ENCODE results near the gene ANKRD6.

Gene ANKRD6

DNA sequence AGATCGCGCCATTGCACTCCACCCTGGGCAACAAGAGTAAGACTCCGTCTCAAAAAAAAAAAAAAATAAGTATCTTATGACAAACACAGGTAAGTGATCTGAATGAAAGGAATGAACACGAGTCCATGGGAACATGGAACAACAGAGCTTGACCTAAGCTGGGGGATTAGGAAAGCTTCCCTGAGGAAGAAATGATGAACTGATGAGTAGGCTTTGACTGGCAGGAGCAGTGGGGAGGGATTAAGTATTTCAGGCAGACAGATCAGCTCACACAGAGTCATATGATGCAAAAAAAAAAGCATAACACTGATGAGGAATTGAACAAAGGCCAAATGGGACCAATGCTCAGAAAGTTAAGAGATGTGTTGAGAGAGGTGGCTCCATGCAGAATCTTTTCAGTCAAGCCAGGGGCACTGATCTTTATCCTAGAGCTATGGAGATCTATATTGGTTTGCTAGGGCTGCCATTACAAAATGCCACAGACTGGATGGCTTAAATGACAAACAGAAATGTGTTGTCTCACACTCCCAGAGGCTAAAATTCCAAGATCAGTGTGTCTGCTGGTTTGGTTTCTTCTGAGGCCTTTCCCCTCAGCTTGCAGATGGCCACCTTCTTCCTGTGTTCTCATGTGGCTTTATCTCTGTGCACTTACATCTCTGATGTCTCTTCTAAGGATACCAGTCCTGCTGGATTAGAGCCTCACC lies 85.6 kb downstream of the ANKRD6 start:
- DNase-seq = no peak

DNA sequence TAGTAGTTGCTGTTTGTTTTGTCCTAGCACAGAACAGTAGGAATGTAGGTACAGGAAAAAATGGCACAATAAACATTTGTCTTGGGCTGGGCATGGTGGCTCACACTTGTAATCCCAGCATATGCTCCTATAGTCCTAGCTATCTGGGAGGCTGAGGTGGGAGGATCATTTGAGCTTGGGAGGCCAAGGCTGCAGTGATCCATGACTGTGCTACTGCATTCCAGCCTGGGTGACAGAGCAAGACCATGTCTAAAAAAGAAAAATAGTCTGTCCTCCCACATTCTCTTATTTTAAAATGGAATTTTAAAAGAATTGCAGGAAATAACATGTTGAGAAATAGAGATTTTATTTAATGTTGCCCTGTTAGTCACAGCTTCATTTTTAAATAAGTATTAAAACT lies 87.8 kb downstream of the ANKRD6 start:
- no peak for DNase-seq

DNA sequence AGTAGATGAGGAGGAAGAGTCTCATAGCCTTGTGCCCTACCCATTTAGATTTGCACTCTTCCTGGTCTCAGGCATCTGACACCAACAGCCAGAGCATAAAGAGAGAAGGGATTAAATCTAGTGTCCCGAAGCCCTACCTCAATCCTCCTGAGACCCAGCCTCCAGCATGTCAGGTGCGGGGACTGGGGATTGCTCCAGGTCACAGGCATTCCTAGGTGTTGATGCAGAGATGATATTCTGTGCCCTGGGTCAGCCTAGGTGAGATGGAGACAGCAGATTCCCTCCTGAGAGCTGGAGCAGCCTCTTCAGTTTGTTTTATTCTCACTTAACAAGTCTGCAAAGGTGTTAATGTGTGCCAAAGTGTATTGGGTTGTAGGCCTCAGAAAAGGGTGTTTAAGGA lies 89.8 kb downstream of the ANKRD6 start:
- no peak for DNase-seq

DNA sequence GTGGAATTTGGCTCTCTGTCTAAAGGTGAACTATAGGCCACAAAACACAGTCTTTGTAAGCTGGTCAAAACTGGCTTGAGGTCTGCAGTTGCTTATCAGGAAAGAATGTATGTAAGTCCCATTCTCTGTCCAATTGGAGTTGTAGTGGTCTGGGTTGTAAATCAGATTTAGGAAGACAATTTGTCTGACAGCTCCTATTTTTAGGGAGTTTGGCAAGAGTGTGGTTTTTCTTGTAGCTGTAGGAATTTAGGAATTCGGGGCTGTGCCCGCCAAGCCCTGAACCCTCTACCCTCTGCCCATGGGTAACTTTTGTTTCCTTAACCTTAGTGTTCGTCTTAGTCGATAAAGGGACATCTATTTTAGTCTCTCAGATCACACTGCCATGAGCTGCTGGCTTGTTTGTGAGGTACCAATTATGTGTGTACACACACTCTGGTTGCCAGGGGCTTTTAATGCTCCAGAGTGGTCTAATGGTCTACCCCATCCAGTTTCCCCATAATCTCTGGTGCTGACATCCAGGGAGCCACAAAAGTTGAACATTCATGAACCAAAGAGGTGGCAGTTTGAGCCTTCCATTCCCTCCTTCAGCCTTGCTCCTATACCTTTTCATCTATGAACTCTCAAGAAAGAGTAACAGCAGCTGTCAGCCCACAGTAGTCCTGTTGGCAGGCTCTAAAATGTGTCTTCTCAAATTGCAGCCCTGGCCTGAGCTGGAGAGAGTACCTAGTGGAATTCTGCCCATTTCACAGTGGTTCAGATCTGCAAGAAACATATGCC lies 93.0 kb downstream of the ANKRD6 start:
- no peak for DNase-seq

DNA sequence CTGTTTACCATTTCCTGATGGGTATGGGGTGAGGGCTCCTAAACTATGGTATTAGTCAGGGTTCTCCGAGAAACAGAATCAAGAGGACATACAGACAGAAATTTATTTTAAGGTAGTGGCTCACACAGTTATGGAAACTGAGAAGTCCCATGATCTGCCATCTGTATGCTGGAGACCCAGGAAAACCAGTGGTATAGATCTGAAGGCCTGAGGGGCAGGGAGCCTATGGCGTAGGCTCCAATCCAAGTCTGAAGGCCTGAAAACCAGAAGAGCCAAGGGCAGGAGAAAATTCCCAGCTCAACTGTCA lies 93.6 kb downstream of the ANKRD6 start:
- no peak for DNase-seq

DNA sequence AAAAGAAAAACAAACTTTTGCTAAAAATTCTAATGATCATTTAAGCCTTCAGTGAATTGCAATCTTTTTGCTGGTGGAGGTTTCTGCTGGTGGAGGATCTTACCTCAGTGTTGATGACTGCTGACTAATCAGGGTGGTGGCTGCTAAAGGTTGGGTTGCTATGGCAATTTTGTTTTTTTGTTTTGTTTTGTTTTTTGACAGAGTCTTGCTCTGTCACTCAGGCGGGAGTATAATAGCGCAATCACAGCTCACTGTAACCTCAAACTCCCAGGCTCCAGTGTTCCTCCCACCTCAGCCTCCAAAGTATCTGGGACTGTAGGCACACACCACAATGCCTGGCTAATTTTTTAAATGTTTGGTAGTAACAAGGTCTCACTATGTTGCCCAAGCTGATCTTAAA lies 94.7 kb downstream of the ANKRD6 start:
- no peak for DNase-seq

DNA sequence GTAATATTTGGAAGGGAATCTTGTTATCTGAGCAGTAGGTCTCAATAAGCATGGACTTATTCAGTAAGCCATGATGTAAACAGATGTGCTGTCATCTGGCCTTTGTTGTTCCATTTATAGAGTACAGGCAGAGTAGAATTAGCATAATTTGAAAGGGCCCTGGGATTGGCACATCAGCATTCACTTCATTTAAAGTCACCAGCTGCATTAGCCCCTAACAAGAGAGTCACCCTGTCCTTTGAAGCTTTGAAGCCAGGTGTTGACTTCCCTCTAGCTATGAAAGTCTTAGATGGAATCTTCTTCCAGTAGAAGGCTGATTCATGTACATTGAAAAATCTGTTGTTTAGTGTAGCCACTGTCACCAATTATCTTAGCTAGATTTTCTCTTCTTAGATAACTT lies 95.9 kb downstream of the ANKRD6 start:
- DNase-seq = no peak

DNA sequence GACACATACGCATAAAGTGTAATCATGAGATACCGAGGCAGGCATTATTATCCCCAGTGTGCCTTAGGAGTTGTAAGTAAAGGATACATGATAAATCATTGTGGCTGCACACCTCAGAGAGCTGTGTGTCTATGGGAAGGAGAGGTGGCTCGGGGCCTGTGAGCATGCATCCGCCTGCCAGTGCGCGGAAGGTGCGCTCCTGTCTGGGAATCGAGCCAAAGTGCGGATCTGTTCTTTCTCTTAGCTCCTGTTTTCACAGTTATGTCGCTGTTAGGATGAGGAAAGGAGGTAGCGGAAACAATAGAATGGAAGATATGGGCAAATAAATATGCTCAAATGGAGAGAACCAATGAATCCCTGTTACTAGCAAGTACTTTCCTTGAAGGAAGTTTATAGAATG lies 98.0 kb downstream of the ANKRD6 start:
- DNase-seq = peak; percentile 32

DNA sequence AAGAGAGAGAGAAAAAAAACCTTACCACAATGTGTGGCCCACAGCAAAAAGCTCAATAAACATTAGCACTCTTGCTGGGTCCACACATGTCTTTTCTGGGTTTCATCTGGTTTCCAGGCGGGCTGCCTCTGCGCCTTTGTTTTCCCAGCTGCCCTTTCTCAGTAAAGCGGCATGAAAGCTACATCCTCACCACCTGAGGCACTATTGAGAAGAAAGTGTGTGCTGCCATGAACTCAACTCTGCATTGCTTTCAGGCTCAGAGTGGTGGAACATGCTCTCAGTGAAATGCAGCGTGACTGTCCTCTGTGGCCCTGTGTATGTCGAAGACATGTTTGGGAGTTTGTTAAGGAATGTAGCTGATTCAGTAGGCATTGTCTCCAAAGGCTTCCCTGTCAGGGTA lies 103.3 kb downstream of the ANKRD6 start:
- no peak for DNase-seq

DNA sequence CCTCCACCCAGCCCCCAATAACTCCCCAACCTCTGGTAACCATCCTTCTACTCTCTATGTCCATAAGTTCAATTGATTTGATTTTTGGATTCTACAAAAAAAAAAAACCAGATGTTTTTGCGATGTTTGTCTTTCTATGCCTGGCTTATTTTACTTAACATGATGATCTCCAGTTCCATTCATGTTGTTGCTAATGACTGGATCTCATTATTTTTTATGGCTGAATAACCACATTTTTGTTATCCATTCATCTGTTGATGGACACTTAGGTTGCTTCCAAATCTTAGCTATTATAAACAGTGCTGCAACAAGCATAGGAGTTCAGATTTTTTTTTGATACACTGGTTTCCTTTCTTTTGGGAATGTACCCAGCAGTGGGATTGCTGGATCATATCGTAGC lies 106.8 kb downstream of the ANKRD6 start:
- DNase-seq = no peak

DNA sequence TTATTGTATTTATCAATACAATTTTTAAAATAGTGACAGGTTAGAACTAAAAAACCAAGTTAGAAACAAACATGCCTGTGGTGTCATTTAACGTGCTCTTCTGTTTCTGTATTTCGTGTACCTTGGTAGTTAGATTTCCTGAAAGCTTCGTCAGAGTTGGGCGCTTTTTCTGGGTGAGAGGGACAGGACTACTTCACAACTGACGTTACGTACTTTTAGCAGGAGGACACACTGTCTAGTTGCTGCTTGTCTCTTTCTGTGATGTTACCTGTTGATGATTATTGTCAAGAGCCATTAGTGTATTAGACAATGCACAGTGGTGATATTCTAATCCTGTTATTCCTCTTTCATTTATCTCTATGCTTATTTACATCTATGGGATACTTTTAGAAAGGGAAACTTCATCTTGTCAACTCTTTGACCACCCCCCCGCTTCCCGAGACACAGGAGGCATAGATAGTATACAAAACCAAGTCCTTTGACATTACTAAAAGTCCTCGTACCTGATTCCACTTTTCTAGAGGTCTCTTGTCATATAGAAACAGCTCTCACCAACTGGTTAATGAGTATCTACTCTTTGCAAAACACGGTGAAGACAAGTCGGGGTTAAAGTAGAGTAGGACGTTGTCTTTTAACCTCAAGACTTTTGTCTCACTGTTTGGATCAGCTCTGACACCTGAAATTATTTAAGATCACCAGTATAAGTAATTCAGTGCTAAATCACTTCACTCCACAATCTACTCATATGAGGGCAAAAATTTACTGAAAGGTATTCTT lies 109.3 kb downstream of the ANKRD6 start:
- DNase-seq = no peak

DNA sequence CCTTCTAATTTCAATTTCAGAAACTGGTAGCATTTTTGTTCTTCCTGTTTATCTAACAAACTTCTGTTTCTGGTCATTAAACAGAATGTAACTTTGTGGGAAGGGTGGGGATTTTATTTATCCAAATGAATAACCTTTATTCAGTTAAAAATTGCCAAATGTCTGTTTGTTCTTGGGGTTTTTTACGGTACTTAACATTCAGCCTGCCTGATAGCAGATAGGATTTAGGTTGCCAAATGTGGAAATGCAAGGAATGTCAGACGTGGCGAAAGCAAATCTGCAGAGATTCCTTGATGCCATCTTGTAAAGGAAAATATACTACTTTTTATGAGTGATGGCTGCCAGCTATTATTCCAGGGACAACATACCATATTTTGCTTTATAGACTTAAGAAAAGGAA lies 109.9 kb downstream of the ANKRD6 start:
- DNase-seq = no peak

DNA sequence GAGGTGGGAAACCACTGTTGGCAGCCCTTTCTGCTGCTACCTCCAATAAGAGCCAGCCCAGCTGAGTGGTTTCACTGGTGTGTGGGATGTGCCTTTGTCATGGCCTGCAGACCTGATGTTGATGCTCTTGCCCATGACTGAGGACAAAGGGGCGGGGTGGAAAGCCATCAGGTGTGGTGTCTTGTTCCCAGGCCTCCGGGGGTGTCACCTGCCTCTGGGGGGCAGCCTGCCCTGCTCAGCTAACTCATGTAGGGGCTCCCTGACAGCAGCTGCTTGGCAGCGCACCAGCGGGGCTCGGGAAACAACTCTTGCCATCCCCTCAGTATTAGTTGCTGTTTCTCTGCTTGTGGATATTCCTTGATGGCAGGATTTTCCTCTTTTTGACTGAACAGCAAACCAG lies 114.3 kb downstream of the ANKRD6 start:
- no peak for DNase-seq

DNA sequence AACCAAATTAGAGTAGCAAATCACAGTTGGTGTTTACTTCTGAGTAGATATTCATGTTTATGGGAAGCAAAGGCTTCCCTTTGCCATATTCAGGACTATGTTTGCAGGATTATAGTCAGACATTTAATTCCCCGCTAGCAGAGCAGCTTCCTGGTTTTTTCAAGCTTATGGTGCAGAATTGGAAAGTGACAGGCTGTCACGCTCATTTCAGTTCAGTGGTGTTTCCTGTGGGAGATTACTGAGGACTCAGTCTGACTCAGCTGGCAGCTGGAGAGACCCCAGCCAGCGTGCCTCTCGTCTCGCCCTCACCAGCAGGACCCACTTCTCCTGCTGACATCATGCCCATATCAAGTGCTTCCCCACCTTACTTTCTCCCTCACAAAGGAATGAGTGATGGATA lies 120.5 kb downstream of the ANKRD6 start:
- no peak for DNase-seq

DNA sequence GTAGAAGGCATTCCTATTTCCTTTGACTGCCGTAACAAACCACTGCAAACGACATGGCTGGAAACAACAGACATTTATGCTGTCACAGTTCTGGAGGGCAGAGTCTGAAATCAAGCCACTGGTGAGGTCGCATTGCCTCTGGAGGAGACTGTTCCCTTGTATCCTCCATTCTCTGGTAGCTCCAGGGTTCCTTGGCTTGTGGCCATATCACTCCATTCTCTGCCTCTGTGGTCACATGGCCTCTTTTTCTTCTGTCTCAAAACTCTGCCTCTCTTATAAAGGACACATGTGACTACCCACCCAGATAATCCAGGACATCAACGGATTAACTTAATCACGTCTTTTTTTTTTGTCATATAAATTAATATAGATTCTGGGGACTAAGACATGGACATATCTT lies 121.2 kb downstream of the ANKRD6 start:
- no peak for DNase-seq

DNA sequence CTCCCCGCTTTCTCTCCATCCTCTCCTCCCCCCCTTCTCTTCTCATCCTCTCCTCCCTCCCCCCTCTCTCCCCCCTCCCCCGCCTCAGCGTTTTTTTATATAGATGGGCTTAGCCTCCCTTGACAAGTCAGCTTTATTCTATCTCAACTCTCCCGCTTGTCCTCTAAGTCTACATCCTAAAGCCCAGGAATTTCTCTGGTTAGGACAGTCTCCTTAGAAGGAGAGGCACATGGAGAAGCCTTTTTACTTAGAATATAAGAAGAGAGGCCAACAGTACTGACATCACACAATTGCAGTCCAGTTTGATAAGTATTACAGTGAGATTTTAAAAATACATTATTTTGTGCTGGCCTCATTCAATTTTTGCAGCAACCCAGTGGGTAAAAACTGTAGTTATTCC lies 122.1 kb downstream of the ANKRD6 start:
- no peak for DNase-seq

DNA sequence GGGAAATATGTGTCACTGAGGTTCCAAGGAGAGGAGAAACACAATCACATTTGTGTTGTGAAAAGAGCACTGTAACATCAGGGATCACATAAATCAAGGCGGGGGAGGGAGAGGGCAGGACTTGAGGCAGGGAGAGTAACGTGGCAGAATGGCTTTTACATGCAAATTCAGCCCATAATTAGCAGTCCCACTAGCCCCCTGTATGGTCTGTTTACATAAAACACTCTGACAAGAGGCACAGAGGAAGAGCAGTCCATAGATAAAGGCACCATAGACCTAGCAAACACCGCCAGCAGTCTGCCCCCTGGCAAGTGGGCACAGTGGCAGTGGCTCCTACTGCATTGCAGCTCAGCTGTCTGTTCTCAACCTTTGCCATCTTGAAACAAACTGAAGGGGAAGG lies 122.9 kb downstream of the ANKRD6 start:
- no peak for DNase-seq

DNA sequence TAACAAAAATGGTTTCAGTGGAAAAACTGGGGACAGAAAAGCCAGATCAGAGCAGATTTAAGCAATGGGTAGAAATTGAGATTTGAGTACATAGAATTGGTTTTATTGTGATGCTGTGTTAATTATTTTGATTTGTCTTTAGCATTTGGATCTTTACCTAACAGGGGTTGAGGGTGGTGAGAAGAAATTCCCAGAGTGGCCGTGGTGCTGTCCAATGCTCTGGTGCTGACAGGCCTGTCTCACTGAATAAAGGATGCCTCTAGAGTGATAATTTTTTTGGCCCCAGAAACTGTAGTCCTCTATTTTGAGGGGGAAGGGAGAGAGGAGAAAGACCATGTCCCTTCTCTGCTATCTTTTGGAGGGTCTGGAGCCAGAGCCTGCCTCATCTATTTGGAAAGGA lies 126.5 kb downstream of the ANKRD6 start:
- DNase-seq = no peak

DNA sequence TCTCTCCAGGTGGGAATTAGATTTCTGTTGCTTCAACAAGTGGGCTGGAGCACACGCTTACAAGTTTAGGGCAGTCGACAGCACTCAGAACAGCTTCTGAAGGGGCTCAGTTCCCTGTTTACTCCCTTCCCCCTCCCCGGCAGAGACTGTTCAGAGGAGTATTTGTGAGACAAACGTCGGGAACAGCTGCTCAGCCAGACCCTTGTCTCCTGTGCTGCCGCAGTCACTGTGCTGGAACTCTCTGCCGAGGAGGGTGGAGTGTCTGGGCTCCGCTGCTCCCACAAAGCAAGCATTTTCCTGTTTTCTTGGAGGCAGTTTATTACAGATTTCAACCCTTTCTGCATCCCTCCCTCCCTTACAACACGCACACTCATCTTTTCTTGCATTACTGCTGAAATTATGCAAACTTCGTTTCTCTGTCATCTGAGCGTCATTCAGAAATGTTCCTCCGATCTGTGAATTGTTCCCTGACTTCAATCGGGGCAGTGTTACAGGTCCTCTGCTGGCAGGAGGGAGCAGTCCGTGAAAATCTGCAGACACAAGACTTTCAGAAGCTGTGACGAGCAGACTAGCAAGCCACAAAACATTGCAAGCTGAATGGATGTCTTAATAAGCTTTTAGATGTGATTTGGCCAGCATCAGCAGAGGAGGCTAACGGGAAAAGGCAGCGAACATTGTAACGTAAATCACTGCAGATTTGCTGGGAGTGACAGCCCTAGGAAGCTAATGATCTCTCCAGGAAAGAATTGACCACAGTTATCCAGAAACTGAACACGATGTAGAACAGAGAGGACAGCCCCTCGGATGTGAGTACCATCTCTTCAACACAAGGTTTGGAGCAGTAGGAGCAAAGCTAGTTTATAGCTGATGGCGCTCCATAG lies 129.4 kb downstream of the ANKRD6 start:
- no peak for DNase-seq

DNA sequence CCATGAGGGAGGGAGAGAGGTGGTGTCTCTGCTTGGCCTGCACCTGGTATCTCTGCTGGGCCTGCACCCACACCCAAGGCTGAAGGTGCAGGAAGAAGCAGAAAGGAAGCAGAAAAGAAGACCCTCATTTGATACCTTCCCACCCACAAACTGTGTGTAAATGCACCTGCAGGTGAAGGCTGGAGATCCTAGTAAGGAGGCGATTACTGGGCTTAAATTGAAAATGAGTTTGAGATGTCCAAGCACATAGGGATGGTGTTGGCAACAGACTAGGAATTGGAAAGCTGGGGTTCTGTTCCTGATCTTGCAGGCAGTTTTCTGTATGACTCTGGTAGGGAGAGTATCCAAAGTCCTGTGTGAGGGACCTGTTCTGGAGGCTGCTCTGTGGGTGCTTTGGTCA lies 130.9 kb downstream of the ANKRD6 start:
- DNase-seq = no peak

DNA sequence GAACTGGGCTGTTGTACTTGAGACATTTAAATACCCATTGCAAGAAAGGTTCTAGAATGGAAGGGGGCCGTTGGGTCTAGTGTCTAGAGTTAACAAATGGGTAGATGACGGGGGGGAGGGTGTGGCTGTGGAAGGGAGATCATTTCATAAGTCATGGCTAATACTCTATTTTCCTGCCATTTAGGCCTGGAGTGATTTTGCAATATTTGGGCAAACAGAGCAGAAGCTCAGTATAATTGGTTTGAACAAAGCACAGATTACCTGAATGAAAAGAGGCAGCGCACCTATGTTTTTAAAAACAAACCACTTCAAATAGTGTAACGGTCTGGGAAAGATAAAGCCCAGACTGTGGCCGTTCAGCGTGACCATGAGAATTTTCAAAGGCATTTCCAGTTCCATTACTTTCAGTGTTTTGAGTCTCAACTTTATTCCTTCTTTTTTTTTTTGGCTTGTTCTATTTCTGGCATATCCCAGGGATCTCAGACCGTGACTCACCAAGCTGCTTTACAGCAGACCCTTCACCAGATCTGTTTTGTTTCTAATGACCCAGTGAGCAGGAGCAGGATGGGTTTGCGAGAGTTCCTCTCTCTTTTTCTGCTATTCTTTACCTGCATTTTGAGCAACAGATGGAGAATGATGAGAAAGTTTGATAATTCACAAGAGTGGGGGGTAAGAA lies 131.9 kb downstream of the ANKRD6 start:
- no peak for DNase-seq

DNA sequence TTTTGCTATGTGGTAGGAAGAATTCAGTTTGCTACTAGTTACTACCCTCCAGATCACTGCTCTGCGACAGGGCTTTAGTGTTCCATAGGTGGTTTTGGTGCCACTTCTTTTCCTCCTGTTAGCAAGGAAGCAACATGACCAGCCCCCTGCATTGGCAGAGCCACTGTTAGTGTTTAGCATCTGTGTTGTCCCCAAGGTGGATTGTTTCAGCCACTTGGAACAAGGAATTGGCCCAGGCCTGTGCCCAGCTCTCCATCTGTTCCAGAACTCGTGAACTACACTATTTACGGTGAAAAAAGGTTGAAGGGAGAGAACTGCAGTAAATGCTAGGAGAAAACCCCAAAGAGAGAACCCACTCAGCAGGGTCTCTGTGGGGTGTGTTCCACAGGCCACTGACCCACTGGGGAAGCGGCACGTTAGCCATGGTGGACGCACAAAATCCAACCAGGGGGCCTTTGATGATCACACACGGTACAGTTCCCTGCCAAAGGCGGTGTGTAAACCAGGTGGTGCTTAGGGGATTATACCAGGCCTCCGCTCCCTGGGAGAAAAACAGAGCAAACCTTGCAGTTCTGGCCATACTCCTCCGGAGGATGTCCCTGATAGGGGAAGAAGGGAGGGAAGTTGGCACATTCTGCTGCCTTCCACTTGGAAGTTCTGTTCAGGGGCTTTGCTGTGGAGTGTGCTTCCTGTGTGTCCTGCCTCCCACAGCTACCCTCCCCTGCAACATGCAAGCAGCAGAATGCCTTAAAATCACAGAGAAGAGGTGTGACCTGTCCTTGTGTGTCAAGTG lies 133.3 kb downstream of the ANKRD6 start:
- DNase-seq = no peak
